ENCODE measurements around the gene KCNAB2. TPM values are rescaled to one million over a fixed set of nuclear protein-coding genes. Genes with fewer than 3 reads are reported as not detected.
"Not testable (repeated sequence)": the region's sequence is repeated elsewhere in the genome, so short reads cannot be mapped to it uniquely, and the experiment has no call there.

KCNAB2 gene
- polyA plus RNA-seq, 3 donors = 3.1 to 5.3 (median 4.1) TPM

- DNase-seq = peak; percentile 85
Observed at GRCh38 chr1:6052543-6053205, 7.0 kb downstream of the KCNAB2 start.

DNA sequence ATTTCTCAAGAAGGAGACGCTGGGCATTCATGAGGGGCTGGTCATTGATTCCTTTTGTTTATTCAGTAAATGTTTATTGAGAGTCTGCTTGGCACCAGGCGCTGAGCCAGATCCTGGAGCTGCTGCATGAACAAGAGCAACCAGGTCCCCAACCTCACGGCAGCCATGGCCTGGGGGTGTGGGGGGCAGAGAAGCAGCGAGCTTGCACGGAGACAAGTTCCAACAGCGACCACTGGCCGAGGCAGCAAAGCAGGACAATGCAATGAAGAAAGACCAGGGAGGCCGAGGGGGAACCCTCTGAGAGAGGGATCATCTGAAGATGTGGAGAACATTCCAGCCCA lies 7.5 kb downstream of the KCNAB2 start:
- no peak for DNase-seq

- no peak for DNase-seq
Observed at GRCh38 chr1:6054596-6054995, 8.9 kb downstream of the KCNAB2 start.

- DNase-seq = no peak
Observed at GRCh38 chr1:6056572-6056948, 10.9 kb downstream of the KCNAB2 start.

GRCh38 chr1:6057170-6057845 lies 11.6 kb downstream of the KCNAB2 start:
- no peak for DNase-seq

DNA sequence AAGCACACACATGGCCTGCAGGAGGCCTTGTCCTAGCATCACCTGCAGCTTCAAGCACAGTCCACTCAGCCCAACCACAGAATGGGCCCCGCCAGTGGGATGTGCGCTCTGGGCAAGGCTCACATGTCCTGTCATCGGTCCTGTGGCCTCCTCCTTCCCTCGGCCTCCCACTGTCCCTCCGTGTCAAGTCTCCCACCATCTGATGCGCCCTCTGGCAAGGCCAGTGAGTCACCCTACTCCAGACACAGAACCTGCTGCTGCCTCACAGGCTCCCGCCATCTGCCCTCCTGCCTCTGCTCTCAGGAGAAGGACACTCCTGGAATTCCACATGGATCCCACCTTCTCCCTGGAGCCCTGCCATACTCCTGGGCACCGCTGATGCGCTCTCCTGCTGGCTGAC lies 14.2 kb downstream of the KCNAB2 start:
- DNase-seq = no peak

GRCh38 chr1:6062670-6063069 lies 17.0 kb downstream of the KCNAB2 start:
- DNase-seq = no peak

- not testable (repeated sequence) for DNase-seq
Observed at GRCh38 chr1:6063532-6064053, 17.9 kb downstream of the KCNAB2 start.

DNA sequence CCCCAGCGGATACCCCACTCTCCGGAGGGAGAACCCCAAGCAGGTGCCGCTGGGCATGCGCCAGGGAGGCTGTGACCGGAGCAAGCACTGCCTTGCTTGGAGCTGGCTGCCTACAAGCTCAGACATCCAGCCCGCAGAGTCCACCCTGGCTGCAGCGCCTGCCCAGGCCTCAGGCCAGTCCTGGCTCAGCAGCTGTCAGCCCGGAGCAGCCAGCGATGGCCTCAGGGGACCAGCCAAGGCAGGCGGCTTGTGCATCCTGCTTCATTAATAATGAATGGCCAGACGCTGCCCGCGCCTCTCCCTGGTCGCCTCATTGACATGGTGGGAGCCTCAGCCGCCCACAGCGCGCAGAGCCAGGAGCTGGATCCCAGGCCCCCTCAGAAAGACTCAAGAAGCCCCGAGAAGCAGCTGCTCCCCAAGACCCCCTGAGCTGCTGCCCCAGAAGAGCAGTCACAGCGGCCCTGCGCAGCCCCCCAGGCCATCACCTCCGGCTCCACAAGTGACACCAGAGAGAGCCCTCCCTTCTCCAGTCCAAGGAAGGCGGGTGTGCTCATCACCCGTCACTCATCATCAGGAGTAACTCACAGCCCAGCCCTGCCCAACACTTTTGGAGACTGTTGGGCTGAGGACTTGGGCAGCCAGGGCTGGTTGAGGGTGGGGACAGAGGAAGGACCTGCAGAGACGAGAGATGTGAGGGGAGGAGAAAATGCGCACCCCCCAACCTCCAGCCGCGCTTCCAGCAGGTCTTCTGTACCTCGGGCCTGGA lies 19.6 kb downstream of the KCNAB2 start:
- DNase-seq = no peak

DNA sequence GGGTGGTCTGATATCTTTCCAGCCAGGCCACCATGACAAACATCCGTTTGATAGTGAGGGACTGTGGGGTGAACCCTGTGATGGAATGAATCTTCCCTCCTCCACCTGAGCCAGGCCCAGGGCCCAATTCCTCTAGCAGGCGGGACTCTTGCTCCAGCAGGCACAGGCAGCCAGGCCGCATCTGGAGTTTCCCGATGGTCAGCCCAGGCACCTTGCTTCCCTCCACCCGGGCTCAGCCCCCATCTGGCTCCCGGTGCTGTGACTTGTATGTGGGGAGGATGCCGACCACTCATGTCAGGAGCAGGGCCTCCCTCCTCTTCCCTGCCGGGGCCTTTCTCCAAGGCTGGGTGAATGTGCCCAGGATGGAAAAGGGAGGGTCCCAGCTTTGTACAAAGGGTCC lies 21.0 kb downstream of the KCNAB2 start:
- DNase-seq = no peak

DNA sequence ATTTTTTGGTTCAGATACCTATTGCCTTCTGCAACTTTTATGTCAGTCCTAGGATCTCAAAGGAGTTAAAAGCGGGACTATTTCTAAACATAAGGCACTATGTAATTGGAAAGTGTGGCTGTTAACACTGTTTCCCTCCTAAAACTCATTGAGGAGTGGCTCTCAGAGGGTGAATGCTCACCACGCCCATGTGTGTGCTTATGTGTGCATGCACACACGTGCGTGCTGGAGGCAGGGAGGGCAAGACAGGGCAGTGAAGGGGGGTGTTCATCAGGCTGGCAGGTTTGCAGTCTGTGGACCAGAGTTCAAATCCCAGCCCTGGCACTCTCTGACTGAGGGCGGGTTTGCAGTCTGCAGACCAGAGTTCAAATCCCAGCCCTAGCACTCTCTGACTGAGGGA lies 22.4 kb downstream of the KCNAB2 start:
- no peak for DNase-seq

DNA sequence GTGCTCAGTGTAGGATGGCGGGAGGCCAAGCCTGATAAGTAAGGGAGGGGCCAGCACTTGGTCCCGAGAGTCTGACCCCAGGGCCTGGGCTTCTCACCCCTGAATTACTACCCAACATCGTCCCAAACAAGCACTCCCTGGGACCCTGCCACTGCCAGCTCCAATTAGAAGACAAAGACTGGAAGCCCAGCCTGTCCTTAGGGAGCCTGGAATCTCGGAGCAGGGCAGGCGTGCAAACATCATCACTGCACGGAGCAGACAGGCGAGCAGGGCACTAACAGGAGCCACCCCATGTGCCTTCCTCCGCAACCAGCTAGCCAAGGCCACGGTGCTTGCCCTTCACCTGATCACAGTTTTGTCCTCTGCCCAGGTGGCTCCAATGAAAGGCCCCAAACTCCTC lies 23.2 kb downstream of the KCNAB2 start:
- no peak for DNase-seq

- no peak for DNase-seq
Observed at GRCh38 chr1:6069573-6069972, 23.9 kb downstream of the KCNAB2 start.

DNA sequence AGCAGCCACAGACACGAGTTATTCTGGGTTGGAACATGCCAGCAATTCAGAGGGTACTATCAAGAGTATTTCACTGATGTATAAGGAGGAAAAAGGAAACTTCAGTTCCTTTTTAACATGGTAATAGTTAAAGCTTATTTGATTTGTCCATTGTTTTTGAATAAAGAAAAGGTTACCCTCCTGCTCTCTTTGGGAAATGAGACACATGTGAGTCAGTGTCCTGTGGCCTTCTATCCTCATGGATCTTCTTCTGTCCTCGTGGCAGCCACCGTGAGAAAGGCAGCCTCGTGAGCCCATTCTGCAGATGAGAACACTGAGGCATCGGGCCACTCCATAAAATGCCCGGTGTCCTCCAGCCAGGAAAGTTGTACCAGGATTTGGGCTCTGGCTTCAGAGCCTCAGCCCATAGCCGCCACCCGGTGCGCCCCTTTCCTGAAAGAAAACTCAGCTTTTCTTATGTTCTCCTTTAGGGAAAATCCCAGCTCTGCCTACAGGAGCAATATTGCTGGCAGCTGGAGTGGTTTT lies 24.8 kb downstream of the KCNAB2 start:
- no peak for DNase-seq

GRCh38 chr1:6071219-6071618 lies 25.5 kb downstream of the KCNAB2 start:
- no peak for DNase-seq

- DNase-seq = no peak
Observed at GRCh38 chr1:6072774-6073479, 27.2 kb downstream of the KCNAB2 start.

- no peak for DNase-seq
Observed at GRCh38 chr1:6073480-6074053, 27.9 kb downstream of the KCNAB2 start.

- no peak for DNase-seq
Observed at GRCh38 chr1:6074192-6074901, 28.7 kb downstream of the KCNAB2 start.

DNA sequence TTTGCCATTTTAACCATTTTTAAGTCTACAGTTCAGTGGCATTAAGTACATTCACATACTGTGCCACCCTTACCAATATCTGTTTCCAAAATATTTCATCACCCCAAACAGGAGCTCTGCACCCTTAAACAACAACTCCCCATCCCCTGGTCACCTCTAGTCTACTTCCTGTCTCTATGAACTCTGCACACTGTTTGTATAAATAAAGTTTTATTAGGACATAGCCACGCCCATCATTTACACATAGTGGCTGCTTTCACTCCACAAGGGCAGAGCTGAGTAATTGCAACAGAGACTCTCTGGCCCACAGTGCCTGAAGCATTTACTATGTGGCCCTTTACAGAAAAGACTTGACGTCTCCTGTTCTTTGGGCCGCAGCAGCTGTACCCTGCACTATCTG lies 30.1 kb downstream of the KCNAB2 start:
- no peak for DNase-seq

DNA sequence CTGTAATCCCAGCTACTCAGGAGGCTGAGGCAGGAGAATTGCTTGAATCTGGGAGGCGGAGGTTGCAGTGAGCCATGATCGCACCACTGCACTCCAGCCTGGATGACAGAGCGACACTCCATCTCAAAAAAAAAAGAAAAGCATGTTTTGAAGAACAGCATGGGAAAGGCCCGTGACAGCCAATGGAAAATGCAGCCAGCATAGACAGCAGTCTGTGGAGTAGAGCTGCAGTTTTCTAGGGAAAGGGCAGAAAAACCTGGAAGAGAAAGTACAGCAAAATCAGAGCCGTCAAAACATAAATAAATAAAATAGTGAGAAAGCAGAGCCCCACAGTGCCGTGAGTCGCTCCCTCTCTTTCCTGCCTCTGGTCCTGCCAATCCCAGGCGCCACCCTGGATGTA lies 31.4 kb downstream of the KCNAB2 start:
- not testable (repeated sequence) for DNase-seq

- no peak for DNase-seq
Observed at GRCh38 chr1:6077506-6077905, 31.8 kb downstream of the KCNAB2 start.

Measured in renal pelvis (tissue), 4 donors.